GM12878 (cell line): ENCODE measurements around the gene MAT2B. TPM values are rescaled to one million over a fixed set of nuclear protein-coding genes. Genes with fewer than 3 reads are reported as not detected.
A peak's percentile ranks its signal among the peaks of the same experiment; 100 is the strongest.

ENCODE experiments used
- ATAC-seq: fragments of 200-7000 bp; cut with Tn5 transposase; 3 replicates; pipeline ENCODE4 v1.9.1; 2020; ENCODE audit warnings: mild to moderate bottlenecking, moderate library complexity
- BruUV-seq: library from RNA; stranded (reverse); fragments of 400-500 nt; replicated peaks from 2 replicates; lab custom pipeline; 2021; lab: Mats Ljungman, UMichigan
- CTCF ChIA-PET: fragments of 300-600 bp; sonication (Branson Sonifier 250); formaldehyde crosslinking; extraction: SDS; loops from one replicate; lab custom pipeline; 2021; ENCODE audit warnings: inconsistent platforms; lab: Yijun Ruan, JAX
- POLR2A ChIA-PET: fragments of 350-600 bp; formaldehyde crosslinking; extraction: SDS; loops from one replicate; lab custom pipeline; 2021; ENCODE audit warnings: inconsistent platforms; lab: Charles Lee
- RAD21 ChIA-PET: fragments of 300-600 bp; sonication (Branson Sonifier 250); formaldehyde crosslinking; loops from one replicate; lab custom pipeline; 2023; ENCODE audit warnings: antibody characterized with exemption; ENCODE audit not compliant: unreplicated experiment; lab: Charles Lee
- SMC1A ChIA-PET: fragments of 300-600 bp; sonication (Branson Sonifier 250); formaldehyde crosslinking; loops from one replicate; lab custom pipeline; 2023; ENCODE audit not compliant: unreplicated experiment, uncharacterized antibody; lab: Charles Lee
- DNase-seq: peaks from one replicate; pipeline ENCODE4 v3.0.0-alpha.2; 2011; ENCODE audit warnings: low read depth, low spot score
- FAIRE-seq: peaks from 3 replicates; lab custom pipeline; 2011; peaks lifted over from hg19 to GRCh38; lab: Jason Lieb, UNC
- H2AFZ ChIP-seq: 2 replicates; pipeline ENCODE4 v1.6.0; 2011; ENCODE audit warnings: low read depth, low read length, control low read depth; ENCODE audit not compliant: control insufficient read depth
- H3K27ac ChIP-seq: 2 replicates; pipeline ENCODE4 v1.5.1; 2011; ENCODE audit warnings: control low read depth; ENCODE audit not compliant: control insufficient read depth, insufficient read depth
- H3K27me3 ChIP-seq, 2 experiments: replicated peaks in 1 of 2; 2 replicates each; pipeline versions ENCODE4 v1.6.0 to v1.6.1; 2011; ENCODE audit warnings: low read length in 1 of 2; ENCODE audit not compliant: control insufficient read depth in 2 of 2, insufficient read depth in 2 of 2
- H3K36me3 ChIP-seq, 2 experiments: 2 replicates each; pipeline ENCODE4 v1.5.1; 2011; ENCODE audit warnings: low read length in 1 of 2; ENCODE audit not compliant: control insufficient read depth in 2 of 2, insufficient read depth in 2 of 2
- H3K4me1 ChIP-seq: 2 replicates; pipeline ENCODE4 v1.6.1; 2011; ENCODE audit warnings: mild to moderate bottlenecking, low read length, moderate library complexity, mixed read lengths; ENCODE audit not compliant: control insufficient read depth, insufficient read depth
- H3K4me2 ChIP-seq: 2 replicates; pipeline ENCODE4 v1.6.0; 2011; ENCODE audit warnings: control low read depth; ENCODE audit not compliant: control insufficient read depth, insufficient read depth
- H3K4me3 ChIP-seq: fragments of 200-600 bp; sonication (generic); 2 replicates; pipeline ENCODE4 v1.5.1; 2016
- H3K79me2 ChIP-seq: 2 replicates; pipeline ENCODE4 v1.6.0; 2011; ENCODE audit warnings: low read length; ENCODE audit not compliant: control insufficient read depth, insufficient read depth
- H3K9ac ChIP-seq: 2 replicates; pipeline ENCODE4 v1.8.0; 2011; ENCODE audit warnings: low read length, control low read depth, mixed read lengths; ENCODE audit not compliant: control insufficient read depth, insufficient read depth
- H3K9me3 ChIP-seq: replicated peaks from 3 replicates; pipeline ENCODE4 v1.5.1; 2011; ENCODE audit warnings: mild to moderate bottlenecking, low read length; ENCODE audit not compliant: control insufficient read depth, insufficient read depth
- H4K20me1 ChIP-seq: 2 replicates; pipeline ENCODE4 v1.6.0; 2011; ENCODE audit not compliant: control insufficient read depth, insufficient read depth
- CREB1 ChIP-seq: IDR thresholded peaks from 2 replicates; pipeline ENCODE4 v1.6.1; 2012; ENCODE audit warnings: low read depth, mild to moderate bottlenecking, inconsistent platforms
- EP300 ChIP-seq, 2 experiments: fragments of 150-350 bp in 1 of 2; IDR thresholded peaks; 2 replicates each; pipeline ENCODE4 v1.6.1; 2011 to 2012; ENCODE audit warnings: low read depth in 2 of 2, low read length in 2 of 2, borderline replicate concordance in 1 of 2, improper control_type of control experiment in 1 of 2, inconsistent platforms in 1 of 2; ENCODE audit not compliant: control insufficient read depth in 1 of 2
- FOXK2 ChIP-seq: fragments of 450-650 bp; IDR thresholded peaks from 2 replicates; pipeline ENCODE4 v1.6.1; 2017; ENCODE audit warnings: mild to moderate bottlenecking, moderate library complexity
- KAT2A ChIP-seq: conservative IDR thresholded peaks from 2 replicates; pipeline ENCODE4 v1.6.1; 2011; ENCODE audit warnings: low read depth, low read length; ENCODE audit not compliant: control insufficient read depth
- SMAD5 ChIP-seq: IDR thresholded peaks from 2 replicates; pipeline ENCODE4 v1.6.1; 2016; ENCODE audit warnings: antibody characterized with exemption, low read depth
- SMARCA5 ChIP-seq: fragments of 450-650 bp; IDR thresholded peaks from 2 replicates; pipeline ENCODE4 v1.6.1; 2017; ENCODE audit warnings: mild to moderate bottlenecking
- SPI1 ChIP-seq: IDR thresholded peaks from 2 replicates; pipeline ENCODE4 v1.6.1; 2011; ENCODE audit warnings: low read depth, mild to moderate bottlenecking, low read length, moderate library complexity, borderline replicate concordance; ENCODE audit not compliant: insufficient read depth
- WGBS: methylation state at CpG from one replicate; pipeline ENCODE4 v1.1.6; 2016; ENCODE audit warnings: low lambda C conversion rate; ENCODE audit not compliant: insufficient replicate concordance, insufficient coverage; ENCODE audit errors: missing lambda C conversion rate; 5-methylcytosine and 5-hydroxymethylcytosine counted together
- in situ Hi-C: fragments of 300-500 bp; cut with MboI; formaldehyde crosslinking; loops from 9 replicates; pipeline ENCODE4 v1.14.3; 2018; ENCODE audit warnings: mixed read lengths
- intact Hi-C: fragments of 100-400 bp; cut with micrococcal nuclease; formaldehyde crosslinking; loops from one replicate; pipeline ENCODE4 v1.14.2; 2022; ENCODE audit not compliant: unreplicated experiment
- polyA plus RNA-seq, 11 experiments: library from polyadenylated mRNA; depleted of rRNA in 4 of 11; unstranded in 6 of 11; stranded (reverse) in 5 of 11; fragments of >200 nt; fragmentation: Nextera tagmentation in 4 of 11; fragmentation: Illumina TruSeq in 1 of 11; extraction: Ambion mirVana in 4 of 11; extraction: Trizol in 1 of 11; gene quantifications; 1 replicate in 1 of 11; 2 replicates in 10 of 11; pipeline versions ENCODE4 v1.2.1 to v1.2.3, GENCODE V29; 2011 to 2016; ENCODE audit warnings: inconsistent platforms in 2 of 11, missing spikeins in 2 of 11, low read depth in 1 of 11
- total RNA-seq, 4 experiments: library from RNA; depleted of rRNA in 3 of 4; stranded (reverse); fragments of >200 nt in 3 of 4; fragmentation: Illumina TruSeq in 1 of 4; extraction: Trizol in 1 of 4; gene quantifications; 2 replicates each; pipeline versions ENCODE4 v1.2.1 to v1.2.3, GENCODE V29; 2013 to 2021
- TF ChIP-seq, protein P1 (sequence below): IDR thresholded peaks from 2 replicates; pipeline ENCODE4 v1.6.1; 2012; ENCODE audit warnings: improper control_type of control experiment, low read depth, low read length; ENCODE audit not compliant: insufficient replicate concordance

The MAT2B gene
- total and polyA plus RNA-seq, 10 of the 15 experiments (the other 5 are each of a cell fraction or from before 2014, with no cell fraction given), result 43.2 to 122 (median 63.7) TPM

- ChIA-PET POLR2A (interaction anchor here (0.5 to 3.3 kb wide), 6 partner anchors 29 to 481 kb away, joined by 3 to 45 read pairs (median 5); partner anchors contain the start of genes HMMR and NUDCD2), RAD21 (interaction anchor here (0.9 to 2.7 kb wide), 5 partner anchors 10 to 50 kb away, joined by 3 to 7 read pairs (median 3); no protein-coding TSS in a partner anchor), CTCF (interaction anchor here (1.1 to 1.5 kb wide), 4 partner anchors 10 to 50 kb away, joined by 3 to 9 read pairs (median 5); no protein-coding TSS in a partner anchor), SMC1A (interaction anchor here (0.6 to 2.8 kb wide), 7 partner anchors 12 to 66 kb away, joined by 3 to 13 read pairs (median 4); no protein-coding TSS in a partner anchor)
- Histone ChIP-seq H3K4me1 (peaks cover 3% of the 10 kb centered on the region; the same call in 1 of the 2 replicates), H3K27me3 (no peaks in the 10 kb centered on the region), H3K79me2 (peaks cover 74% of the 10 kb centered on the region), H3K4me3 (peak overlapping the region; percentile 66; the same call in 1 of the 2 replicates), H3K27ac (peak overlapping the region; percentile 43), H3K9ac (peak overlapping the region; percentile 32), H3K4me2 (peak overlapping the region; percentile 56), H3K36me3 (peaks cover 1 to 12% of the 10 kb centered on the region in 2 experiments; a peak in 2 of 4 replicates), H4K20me1 (peaks cover 2% of the 10 kb centered on the region; the same call in 1 of the 2 replicates), H3K9me3 (no peaks in the 10 kb centered on the region), H2AFZ (no peak overlapping the region)
- WGBS, result 56% methylated on average over 5 of the region's 5 CpGs
- BruUV-seq, result no TSS peak
- in situ Hi-C loops (no loop called here), intact Hi-C loops (loop anchor here (5.0 kb wide), 1 partner anchor 411 kb away; no protein-coding TSS in a partner anchor)
- no peak for DNase-seq
- no peak for ATAC-seq
- TF ChIP-seq SPI1 (peak; percentile 44; the same call in 1 of the 2 replicates), EP300 (IDR thresholded peaks at IDR 0.05; ENCODE audit: borderline replicate concordance in 1 of 2, control insufficient read depth in 1 of 2, low read depth in 2 of 2, low read length in 2 of 2) (no peak)
- no peak for FAIRE-seq
Measured at GRCh38 chr5:163508753-163509152, 3.3 kb downstream of the MAT2B start.

DNA sequence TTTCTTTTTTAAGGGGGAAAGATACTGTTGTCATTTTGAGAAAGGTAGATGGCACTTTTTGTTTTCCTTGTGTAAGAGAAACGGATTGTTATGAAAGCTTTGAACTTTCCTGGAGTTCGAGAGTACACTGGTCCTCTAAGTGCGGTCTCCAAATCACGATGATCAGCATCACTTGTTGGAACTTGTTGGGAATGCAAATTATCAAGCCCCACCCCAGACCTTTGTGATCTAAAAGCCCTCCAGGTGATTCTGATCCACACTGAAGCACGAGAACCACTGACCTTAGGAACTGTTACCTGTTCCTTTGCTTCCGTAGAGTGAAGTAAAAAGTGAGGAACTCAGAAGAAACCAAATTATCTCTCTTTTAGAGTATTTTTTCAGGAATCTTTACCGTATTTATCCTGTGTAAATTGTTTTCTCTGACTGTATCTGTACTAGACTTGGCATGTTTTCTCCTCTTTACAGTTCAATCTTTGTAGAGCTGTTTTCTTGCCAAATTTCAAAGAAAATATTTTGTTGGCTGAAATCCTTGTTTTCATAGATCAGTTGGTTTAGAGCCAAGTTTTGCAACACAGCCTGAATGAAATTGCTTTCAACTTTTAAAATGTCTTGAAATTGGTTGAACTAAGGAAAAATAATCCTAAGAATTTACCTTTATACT lies 4.0 kb downstream of the MAT2B start:
- DNase-seq (no peak), ATAC-seq (no peak), FAIRE-seq (no peak)
- Histone ChIP-seq H3K4me3 (peak overlapping the region; percentile 66; the same call in 1 of the 2 replicates), H2AFZ (no peak overlapping the region; the same call in 1 of the 2 replicates), H3K9ac (peak overlapping the region; percentile 32), H3K27me3 (no peaks in the 10 kb centered on the region), H3K79me2 (peaks cover 67% of the 10 kb centered on the region), H3K4me1 (peaks cover 3% of the 10 kb centered on the region; the same call in 1 of the 2 replicates), H3K36me3 (peaks cover 1 to 12% of the 10 kb centered on the region in 2 experiments; a peak in 2 of 4 replicates), H3K9me3 (no peaks in the 10 kb centered on the region), H3K4me2 (peak overlapping the region; percentile 56), H4K20me1 (peaks cover 2% of the 10 kb centered on the region; the same call in 1 of the 2 replicates), H3K27ac (peak overlapping the region; percentile 43; the same call in 1 of the 2 replicates)
- in situ Hi-C loops (no loop called here), intact Hi-C loops (loop anchor here (5.0 kb wide), 1 partner anchor 412 kb away; no protein-coding TSS in a partner anchor)
- WGBS, result 96% methylated on average over 7 of the region's 7 CpGs
- SMC1A ChIA-PET, result interaction anchor here (0.6 to 2.8 kb wide), 7 partner anchors 20 to 1629 kb away, joined by 3 to 8 read pairs (median 4); no protein-coding TSS in a partner anchor
- RAD21 ChIA-PET, result interaction anchor here (0.7 to 2.7 kb wide), 2 partner anchors 36 to 1325 kb away, joined by 3 to 7 read pairs; no protein-coding TSS in a partner anchor
- CTCF ChIA-PET, result no interaction called here
- no TSS peak for BruUV-seq
- POLR2A ChIA-PET, result interaction anchor here (0.5 to 3.3 kb wide), 8 partner anchors 27 to 482 kb away, joined by 3 to 45 read pairs (median 4); partner anchors contain the start of genes HMMR and NUDCD2
- TF ChIP-seq FOXK2 (no peak), KAT2A (no peak), SMAD5 (no peak), SMARCA5 (no peak), CREB1 (no peak)
- TF ChIP-seq, protein P1, sequence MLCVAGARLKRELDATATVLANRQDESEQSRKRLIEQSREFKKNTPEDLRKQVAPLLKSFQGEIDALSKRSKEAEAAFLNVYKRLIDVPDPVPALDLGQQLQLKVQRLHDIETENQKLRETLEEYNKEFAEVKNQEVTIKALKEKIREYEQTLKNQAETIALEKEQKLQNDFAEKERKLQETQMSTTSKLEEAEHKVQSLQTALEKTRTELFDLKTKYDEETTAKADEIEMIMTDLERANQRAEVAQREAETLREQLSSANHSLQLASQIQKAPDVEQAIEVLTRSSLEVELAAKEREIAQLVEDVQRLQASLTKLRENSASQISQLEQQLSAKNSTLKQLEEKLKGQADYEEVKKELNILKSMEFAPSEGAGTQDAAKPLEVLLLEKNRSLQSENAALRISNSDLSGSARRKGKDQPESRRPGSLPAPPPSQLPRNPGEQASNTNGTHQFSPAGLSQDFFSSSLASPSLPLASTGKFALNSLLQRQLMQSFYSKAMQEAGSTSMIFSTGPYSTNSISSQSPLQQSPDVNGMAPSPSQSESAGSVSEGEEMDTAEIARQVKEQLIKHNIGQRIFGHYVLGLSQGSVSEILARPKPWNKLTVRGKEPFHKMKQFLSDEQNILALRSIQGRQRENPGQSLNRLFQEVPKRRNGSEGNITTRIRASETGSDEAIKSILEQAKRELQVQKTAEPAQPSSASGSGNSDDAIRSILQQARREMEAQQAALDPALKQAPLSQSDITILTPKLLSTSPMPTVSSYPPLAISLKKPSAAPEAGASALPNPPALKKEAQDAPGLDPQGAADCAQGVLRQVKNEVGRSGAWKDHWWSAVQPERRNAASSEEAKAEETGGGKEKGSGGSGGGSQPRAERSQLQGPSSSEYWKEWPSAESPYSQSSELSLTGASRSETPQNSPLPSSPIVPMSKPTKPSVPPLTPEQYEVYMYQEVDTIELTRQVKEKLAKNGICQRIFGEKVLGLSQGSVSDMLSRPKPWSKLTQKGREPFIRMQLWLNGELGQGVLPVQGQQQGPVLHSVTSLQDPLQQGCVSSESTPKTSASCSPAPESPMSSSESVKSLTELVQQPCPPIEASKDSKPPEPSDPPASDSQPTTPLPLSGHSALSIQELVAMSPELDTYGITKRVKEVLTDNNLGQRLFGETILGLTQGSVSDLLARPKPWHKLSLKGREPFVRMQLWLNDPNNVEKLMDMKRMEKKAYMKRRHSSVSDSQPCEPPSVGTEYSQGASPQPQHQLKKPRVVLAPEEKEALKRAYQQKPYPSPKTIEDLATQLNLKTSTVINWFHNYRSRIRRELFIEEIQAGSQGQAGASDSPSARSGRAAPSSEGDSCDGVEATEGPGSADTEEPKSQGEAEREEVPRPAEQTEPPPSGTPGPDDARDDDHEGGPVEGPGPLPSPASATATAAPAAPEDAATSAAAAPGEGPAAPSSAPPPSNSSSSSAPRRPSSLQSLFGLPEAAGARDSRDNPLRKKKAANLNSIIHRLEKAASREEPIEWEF, result no peak
